ENCODE measurements around the gene PLCXD3.

DNA sequence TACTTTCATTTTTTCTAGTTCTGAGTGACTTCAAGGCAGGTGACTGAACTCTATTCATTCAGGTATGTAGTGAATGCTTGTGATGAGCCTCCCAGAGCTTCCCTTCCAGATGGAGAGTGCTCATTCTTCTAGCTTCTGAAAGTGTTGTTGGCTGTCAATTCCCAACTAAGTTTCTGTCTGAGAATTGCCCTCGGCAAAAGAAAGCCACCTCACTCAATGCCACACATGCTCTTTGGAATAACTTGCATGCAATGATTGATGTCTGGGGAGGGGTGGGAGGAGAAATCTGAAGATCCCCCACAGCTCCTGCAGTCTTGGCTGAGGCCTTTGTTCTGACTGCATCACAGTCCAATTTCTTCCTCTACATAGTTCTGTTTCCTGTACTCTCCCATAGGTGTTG is 173.9 kb downstream of the PLCXD3 start:
- TF ChIP-seq, protein P1, sequence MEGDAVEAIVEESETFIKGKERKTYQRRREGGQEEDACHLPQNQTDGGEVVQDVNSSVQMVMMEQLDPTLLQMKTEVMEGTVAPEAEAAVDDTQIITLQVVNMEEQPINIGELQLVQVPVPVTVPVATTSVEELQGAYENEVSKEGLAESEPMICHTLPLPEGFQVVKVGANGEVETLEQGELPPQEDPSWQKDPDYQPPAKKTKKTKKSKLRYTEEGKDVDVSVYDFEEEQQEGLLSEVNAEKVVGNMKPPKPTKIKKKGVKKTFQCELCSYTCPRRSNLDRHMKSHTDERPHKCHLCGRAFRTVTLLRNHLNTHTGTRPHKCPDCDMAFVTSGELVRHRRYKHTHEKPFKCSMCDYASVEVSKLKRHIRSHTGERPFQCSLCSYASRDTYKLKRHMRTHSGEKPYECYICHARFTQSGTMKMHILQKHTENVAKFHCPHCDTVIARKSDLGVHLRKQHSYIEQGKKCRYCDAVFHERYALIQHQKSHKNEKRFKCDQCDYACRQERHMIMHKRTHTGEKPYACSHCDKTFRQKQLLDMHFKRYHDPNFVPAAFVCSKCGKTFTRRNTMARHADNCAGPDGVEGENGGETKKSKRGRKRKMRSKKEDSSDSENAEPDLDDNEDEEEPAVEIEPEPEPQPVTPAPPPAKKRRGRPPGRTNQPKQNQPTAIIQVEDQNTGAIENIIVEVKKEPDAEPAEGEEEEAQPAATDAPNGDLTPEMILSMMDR (IDR thresholded peaks at IDR 0.05 in 8 of 11, conservative IDR thresholded peaks at IDR 0.05 in 3 of 11), result no peak
- no peak for TF ChIP-seq POLR2A (IDR thresholded peaks at IDR 0.05)

Data from spleen (tissue), 7 donors.